Choroid plexus epithelial cell (primary cell): Measurements from ENCODE around the gene PAQR5.
"Not testable (repeated sequence)": the region's sequence is repeated elsewhere in the genome, so short reads cannot be mapped to it uniquely, and the experiment has no call there.

Experiments
- DNase-seq: peaks from one replicate; pipeline ENCODE4 v3.0.0-alpha.2; 2010; ENCODE audit warnings: low read depth
- H3K4me3 ChIP-seq: 2 replicates; pipeline ENCODE4 v1.5.1; 2011; ENCODE audit warnings: low read depth, mild to moderate bottlenecking, control low read depth, low read length, moderate library complexity
- TF ChIP-seq, protein P1 (sequence below): conservative IDR thresholded peaks from 2 replicates; pipeline ENCODE4 v1.5.1; 2011; ENCODE audit warnings: low read depth, mild to moderate bottlenecking, control low read depth, inconsistent platforms, low read length, moderate library complexity

The PAQR5 gene

GRCh38 chr15:69434679-69435078 is 136.0 kb downstream of the PAQR5 start:
- DNase-seq = no peak
- TF ChIP-seq, protein P1, sequence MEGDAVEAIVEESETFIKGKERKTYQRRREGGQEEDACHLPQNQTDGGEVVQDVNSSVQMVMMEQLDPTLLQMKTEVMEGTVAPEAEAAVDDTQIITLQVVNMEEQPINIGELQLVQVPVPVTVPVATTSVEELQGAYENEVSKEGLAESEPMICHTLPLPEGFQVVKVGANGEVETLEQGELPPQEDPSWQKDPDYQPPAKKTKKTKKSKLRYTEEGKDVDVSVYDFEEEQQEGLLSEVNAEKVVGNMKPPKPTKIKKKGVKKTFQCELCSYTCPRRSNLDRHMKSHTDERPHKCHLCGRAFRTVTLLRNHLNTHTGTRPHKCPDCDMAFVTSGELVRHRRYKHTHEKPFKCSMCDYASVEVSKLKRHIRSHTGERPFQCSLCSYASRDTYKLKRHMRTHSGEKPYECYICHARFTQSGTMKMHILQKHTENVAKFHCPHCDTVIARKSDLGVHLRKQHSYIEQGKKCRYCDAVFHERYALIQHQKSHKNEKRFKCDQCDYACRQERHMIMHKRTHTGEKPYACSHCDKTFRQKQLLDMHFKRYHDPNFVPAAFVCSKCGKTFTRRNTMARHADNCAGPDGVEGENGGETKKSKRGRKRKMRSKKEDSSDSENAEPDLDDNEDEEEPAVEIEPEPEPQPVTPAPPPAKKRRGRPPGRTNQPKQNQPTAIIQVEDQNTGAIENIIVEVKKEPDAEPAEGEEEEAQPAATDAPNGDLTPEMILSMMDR = no peak
- H3K4me3 ChIP-seq = no peak overlapping the region

DNA sequence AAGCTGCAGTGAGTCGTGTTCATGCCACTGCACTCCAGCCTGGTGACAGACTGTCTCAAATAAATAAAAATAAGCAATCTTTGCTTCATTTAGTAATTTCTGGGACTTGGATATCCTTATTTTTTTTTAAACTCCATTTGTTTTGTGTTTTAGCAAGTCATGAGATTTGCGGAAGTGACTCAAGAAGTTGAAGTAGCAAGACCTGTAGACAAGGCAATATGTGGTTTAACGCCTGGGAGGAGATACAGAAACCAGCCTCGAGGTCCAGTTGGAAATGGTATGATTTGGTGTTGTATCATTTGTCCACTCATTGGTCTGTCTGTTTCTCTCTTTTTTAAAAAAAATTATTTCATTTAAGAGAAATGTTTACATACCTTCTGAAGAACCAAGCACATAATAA is 137.3 kb downstream of the PAQR5 start:
- no peak overlapping the region for H3K4me3 ChIP-seq
- TF ChIP-seq, protein P1 = no peak
- DNase-seq = no peak

DNA sequence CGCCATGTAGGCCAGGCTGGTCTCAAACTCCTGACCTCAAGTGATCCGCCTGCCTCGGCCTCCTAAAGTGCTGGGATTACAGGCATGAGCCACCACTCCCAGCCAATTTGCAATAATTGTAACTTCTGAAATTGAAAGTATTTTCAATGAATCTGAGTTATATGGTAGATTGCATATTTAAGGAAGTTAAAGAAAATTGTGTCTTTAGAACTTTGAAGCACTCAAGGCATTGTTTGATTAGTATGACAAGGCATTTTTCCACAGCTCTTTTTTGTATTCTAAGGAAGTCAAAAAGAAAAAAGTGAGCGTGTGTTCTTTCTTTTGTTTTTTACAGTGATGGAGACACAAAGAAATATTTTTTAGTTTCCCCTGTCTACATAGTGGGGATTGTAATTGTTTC is 138.2 kb downstream of the PAQR5 start:
- TF ChIP-seq, protein P1 = no peak

DNA sequence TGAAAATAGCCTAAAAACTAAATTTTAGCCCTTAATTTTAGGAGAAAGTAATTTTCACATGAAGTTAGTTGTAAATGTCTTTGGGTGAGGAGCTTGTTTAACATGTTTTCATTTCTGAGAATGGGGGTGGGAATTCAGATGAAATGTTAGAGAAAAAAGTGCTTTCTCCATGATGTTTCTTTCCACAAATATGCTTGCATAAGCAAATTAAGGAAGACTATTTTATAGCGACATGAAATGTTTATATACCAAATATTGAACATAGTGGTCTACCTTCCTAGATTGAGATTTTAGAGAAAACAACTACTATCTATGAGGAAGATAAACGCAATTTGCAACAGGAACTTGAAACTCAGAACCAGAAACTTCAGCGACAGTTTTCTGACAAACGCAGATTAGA is 140.9 kb downstream of the PAQR5 start:
- DNase-seq = no peak
- no peak overlapping the region for H3K4me3 ChIP-seq
- TF ChIP-seq, protein P1 = no peak

More for the DNA sequence above, 138.2 kb downstream of the PAQR5 start:
- no peak for DNase-seq
- no peak overlapping the region for H3K4me3 ChIP-seq

- no peak for DNase-seq
- TF ChIP-seq, protein P1 = no peak
- H3K4me3 ChIP-seq = no peak overlapping the region
These were observed 144.4 kb downstream of the PAQR5 start for GRCh38 chr15:69443032-69443611.

DNA sequence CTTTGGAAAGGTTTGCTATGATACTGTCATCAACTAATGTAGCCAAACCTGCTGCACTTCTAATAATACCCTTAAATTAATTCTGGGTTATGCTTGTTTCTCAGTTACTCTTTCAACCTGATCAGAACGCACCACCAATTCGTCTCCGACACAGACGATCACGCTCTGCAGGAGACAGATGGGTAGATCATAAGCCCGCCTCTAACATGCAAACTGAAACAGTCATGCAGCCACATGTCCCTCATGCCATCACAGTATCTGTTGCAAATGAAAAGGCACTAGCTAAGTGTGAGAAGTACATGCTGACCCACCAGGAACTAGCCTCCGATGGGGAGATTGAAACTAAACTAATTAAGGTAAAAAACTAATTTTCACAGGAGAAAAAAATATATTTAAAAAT is 146.0 kb downstream of the PAQR5 start:
- no peak for DNase-seq
- H3K4me3 ChIP-seq = no peak overlapping the region
- TF ChIP-seq, protein P1 = no peak

- no peak overlapping the region for H3K4me3 ChIP-seq
- no peak for DNase-seq
- TF ChIP-seq, protein P1 = no peak
These were observed 148.2 kb downstream of the PAQR5 start for GRCh38 chr15:69446953-69447352.

DNA sequence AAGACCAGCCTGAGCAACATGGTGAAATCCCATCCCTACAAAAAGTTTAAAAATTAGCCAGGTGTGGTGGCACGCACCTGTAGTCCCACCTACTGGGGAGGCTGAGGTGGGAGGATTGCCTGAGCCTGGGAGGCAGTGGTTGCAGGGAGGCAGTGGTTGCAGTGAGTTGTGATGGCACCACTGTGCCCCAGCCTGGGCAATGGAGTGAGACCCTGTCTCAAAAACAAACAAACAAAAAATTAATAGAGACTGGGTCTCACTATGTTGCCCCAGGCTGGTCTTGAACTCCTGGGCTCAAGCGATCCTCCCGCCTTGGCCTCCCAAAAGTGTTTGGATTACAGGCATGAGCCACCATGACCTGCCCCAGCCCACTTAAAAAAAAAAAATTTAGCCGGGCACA is 151.5 kb downstream of the PAQR5 start:
- DNase-seq = not testable (repeated sequence)

More for the DNA sequence above, 151.5 kb downstream of the PAQR5 start:
- not testable (repeated sequence) for H3K4me3 ChIP-seq
